Measurements from ENCODE around the gene PRRG2.
A peak's percentile ranks its signal among the peaks of the same experiment; 100 is the strongest.

Gene PRRG2

DNA sequence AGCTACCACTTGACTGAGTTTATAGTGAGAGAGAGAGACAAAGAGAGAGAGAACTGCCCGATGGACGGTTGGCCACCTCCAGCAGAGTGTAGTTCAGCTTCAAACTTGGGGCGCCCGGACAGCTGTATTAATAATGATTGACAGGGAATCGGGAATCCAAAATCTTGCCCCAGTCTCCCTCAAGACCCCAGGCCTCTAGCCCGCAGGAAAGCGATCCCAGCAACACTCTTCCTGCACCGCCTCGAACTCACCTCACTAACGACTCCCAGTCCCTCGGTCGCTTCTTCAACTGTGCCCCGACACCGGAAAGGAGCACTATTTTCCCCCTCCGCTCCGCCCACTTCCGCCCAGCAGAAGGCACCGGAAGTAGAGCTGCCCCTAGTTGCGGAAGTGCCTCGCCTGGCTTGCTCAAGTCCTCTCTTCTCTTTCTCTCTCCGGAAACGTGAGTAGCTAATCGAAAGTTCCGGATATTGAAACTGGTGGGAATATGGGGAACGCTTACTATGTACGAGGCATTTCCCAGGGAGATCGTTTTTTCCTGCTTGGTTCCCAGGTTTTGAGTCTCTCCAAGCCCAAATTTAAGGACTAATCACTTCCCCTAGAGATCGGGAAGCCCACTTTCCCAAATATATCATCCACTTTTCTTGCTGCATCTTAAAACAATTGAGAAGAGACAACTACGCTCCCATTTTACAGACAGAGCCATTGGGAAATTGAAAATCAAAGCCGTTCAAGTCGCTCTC, 681 bp upstream of the PRRG2 start, which contains the start of gene NOSIP (continued):
- TF ChIP-seq, protein P1, sequence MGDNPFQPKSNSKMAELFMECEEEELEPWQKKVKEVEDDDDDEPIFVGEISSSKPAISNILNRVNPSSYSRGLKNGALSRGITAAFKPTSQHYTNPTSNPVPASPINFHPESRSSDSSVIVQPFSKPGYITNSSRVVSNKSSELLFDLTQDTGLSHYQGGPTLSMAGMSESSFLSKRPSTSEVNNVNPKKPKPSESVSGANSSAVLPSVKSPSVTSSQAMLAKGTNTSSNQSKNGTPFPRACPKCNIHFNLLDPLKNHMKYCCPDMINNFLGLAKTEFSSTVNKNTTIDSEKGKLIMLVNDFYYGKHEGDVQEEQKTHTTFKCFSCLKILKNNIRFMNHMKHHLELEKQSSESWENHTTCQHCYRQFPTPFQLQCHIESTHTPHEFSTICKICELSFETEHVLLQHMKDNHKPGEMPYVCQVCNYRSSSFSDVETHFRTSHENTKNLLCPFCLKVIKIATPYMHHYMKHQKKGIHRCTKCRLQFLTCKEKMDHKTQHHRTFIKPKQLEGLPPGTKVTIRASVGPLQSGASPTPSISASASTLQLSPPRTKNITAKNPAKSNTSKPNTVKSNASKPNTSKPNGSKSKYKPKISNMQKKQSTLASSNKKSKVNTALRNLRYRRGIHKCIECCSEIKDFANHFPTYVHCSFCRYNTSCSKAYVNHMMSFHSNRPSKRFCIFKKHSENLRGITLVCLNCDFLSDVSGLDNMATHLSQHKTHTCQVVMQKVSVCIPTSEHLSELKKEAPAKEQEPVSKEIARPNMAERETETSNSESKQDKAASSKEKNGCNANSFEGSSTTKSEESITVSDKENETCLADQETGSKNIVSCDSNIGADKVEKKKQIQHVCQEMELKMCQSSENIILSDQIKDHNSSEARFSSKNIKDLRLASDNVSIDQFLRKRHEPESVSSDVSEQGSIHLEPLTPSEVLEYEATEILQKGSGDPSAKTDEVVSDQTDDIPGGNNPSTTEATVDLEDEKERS (tag by site-specific recombination; IDR thresholded peaks at IDR 0.05), result peak; percentile 54; the same call in 1 of the 2 replicates
- TF ChIP-seq ZBTB17 (tag by site-specific recombination; IDR thresholded peaks at IDR 0.05), result peak; percentile 93
- TF ChIP-seq ZNF596 (tag by site-specific recombination; IDR thresholded peaks at IDR 0.05), result no peak
- TF ChIP-seq GLI4 (tag by site-specific recombination; IDR thresholded peaks at IDR 0.05), result peak; percentile 61; the same call in 1 of the 2 replicates
- no peak; the same call in 1 of the 2 replicates for TF ChIP-seq REPIN1 (tag by site-specific recombination; IDR thresholded peaks at IDR 0.05; ENCODE audit: low read depth)
- TF ChIP-seq, protein P2, sequence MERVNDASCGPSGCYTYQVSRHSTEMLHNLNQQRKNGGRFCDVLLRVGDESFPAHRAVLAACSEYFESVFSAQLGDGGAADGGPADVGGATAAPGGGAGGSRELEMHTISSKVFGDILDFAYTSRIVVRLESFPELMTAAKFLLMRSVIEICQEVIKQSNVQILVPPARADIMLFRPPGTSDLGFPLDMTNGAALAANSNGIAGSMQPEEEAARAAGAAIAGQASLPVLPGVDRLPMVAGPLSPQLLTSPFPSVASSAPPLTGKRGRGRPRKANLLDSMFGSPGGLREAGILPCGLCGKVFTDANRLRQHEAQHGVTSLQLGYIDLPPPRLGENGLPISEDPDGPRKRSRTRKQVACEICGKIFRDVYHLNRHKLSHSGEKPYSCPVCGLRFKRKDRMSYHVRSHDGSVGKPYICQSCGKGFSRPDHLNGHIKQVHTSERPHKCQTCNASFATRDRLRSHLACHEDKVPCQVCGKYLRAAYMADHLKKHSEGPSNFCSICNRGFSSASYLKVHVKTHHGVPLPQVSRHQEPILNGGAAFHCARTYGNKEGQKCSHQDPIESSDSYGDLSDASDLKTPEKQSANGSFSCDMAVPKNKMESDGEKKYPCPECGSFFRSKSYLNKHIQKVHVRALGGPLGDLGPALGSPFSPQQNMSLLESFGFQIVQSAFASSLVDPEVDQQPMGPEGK (tag by site-specific recombination; IDR thresholded peaks at IDR 0.05), result peak; percentile 60; the same call in 1 of the 2 replicates
- TF ChIP-seq ZNF548 (tag by site-specific recombination; IDR thresholded peaks at IDR 0.05), result no peak
- peak; percentile 98 for TF ChIP-seq KLF16 (tag by site-specific recombination; IDR thresholded peaks at IDR 0.05)
- TF ChIP-seq, protein P3, sequence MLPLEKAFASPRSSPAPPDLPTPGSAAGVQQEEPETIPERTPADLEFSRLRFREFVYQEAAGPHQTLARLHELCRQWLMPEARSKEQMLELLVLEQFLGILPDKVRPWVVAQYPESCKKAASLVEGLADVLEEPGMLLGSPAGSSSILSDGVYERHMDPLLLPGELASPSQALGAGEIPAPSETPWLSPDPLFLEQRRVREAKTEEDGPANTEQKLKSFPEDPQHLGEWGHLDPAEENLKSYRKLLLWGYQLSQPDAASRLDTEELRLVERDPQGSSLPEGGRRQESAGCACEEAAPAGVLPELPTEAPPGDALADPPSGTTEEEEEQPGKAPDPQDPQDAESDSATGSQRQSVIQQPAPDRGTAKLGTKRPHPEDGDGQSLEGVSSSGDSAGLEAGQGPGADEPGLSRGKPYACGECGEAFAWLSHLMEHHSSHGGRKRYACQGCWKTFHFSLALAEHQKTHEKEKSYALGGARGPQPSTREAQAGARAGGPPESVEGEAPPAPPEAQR (tag by site-specific recombination; IDR thresholded peaks at IDR 0.05), result peak; percentile 88; the same call in 1 of the 2 replicates
- peak; percentile 93 for TF ChIP-seq ZBTB20 (tag by site-specific recombination; IDR thresholded peaks at IDR 0.05)
- TF ChIP-seq, protein P4, sequence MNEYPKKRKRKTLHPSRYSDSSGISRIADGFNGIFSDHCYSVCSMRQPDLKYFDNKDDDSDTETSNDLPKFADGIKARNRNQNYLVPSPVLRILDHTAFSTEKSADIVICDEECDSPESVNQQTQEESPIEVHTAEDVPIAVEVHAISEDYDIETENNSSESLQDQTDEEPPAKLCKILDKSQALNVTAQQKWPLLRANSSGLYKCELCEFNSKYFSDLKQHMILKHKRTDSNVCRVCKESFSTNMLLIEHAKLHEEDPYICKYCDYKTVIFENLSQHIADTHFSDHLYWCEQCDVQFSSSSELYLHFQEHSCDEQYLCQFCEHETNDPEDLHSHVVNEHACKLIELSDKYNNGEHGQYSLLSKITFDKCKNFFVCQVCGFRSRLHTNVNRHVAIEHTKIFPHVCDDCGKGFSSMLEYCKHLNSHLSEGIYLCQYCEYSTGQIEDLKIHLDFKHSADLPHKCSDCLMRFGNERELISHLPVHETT (tag by site-specific recombination; IDR thresholded peaks at IDR 0.05), result peak; percentile 97
- TF ChIP-seq, protein P5, sequence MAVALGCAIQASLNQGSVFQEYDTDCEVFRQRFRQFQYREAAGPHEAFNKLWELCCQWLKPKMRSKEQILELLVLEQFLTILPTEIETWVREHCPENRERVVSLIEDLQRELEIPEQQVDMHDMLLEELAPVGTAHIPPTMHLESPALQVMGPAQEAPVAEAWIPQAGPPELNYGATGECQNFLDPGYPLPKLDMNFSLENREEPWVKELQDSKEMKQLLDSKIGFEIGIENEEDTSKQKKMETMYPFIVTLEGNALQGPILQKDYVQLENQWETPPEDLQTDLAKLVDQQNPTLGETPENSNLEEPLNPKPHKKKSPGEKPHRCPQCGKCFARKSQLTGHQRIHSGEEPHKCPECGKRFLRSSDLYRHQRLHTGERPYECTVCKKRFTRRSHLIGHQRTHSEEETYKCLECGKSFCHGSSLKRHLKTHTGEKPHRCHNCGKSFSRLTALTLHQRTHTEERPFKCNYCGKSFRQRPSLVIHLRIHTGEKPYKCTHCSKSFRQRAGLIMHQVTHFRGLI (tag by site-specific recombination; IDR thresholded peaks at IDR 0.05), result peak; percentile 58; the same call in 1 of the 2 replicates
- TF ChIP-seq ZNF174 (tag by site-specific recombination; IDR thresholded peaks at IDR 0.05), result no peak
- 0 out of 2 replicates have a peak, but pooled peaks have one; percentile 67 for TF ChIP-seq ZFP37 (tag by site-specific recombination; IDR thresholded peaks at IDR 0.05)
- TF ChIP-seq, protein P6, sequence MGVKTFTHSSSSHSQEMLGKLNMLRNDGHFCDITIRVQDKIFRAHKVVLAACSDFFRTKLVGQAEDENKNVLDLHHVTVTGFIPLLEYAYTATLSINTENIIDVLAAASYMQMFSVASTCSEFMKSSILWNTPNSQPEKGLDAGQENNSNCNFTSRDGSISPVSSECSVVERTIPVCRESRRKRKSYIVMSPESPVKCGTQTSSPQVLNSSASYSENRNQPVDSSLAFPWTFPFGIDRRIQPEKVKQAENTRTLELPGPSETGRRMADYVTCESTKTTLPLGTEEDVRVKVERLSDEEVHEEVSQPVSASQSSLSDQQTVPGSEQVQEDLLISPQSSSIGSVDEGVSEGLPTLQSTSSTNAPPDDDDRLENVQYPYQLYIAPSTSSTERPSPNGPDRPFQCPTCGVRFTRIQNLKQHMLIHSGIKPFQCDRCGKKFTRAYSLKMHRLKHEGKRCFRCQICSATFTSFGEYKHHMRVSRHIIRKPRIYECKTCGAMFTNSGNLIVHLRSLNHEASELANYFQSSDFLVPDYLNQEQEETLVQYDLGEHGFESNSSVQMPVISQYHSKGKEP (tag by site-specific recombination; IDR thresholded peaks at IDR 0.05), result peak; percentile 73
- TF ChIP-seq ZNF792 (tag by site-specific recombination; IDR thresholded peaks at IDR 0.05), result no peak
- TF ChIP-seq, protein P7, sequence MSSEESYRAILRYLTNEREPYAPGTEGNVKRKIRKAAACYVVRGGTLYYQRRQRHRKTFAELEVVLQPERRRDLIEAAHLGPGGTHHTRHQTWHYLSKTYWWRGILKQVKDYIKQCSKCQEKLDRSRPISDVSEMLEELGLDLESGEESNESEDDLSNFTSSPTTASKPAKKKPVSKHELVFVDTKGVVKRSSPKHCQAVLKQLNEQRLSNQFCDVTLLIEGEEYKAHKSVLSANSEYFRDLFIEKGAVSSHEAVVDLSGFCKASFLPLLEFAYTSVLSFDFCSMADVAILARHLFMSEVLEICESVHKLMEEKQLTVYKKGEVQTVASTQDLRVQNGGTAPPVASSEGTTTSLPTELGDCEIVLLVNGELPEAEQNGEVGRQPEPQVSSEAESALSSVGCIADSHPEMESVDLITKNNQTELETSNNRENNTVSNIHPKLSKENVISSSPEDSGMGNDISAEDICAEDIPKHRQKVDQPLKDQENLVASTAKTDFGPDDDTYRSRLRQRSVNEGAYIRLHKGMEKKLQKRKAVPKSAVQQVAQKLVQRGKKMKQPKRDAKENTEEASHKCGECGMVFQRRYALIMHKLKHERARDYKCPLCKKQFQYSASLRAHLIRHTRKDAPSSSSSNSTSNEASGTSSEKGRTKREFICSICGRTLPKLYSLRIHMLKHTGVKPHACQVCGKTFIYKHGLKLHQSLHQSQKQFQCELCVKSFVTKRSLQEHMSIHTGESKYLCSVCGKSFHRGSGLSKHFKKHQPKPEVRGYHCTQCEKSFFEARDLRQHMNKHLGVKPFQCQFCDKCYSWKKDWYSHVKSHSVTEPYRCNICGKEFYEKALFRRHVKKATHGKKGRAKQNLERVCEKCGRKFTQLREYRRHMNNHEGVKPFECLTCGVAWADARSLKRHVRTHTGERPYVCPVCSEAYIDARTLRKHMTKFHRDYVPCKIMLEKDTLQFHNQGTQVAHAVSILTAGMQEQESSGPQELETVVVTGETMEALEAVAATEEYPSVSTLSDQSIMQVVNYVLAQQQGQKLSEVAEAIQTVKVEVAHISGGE (tag by site-specific recombination; conservative IDR thresholded peaks at IDR 0.05; ENCODE audit: low read depth), result peak; percentile 100
- TF ChIP-seq ZNF350 (tag by site-specific recombination; IDR thresholded peaks at IDR 0.05), result no peak
- peak; percentile 87 for TF ChIP-seq ZNF76 (tag by site-specific recombination; IDR thresholded peaks at IDR 0.05; ENCODE audit: borderline replicate concordance, low read depth)
- TF ChIP-seq KLF9 (tag by site-specific recombination; IDR thresholded peaks at IDR 0.05; ENCODE audit: low read depth), result peak; percentile 83
- no peak for TF ChIP-seq ZFP41 (tag by site-specific recombination; IDR thresholded peaks at IDR 0.05; ENCODE audit: borderline replicate concordance)
- TF ChIP-seq ZSCAN16 (tag by site-specific recombination; IDR thresholded peaks at IDR 0.05), result no peak
- TF ChIP-seq ZNF660 (tag by site-specific recombination; IDR thresholded peaks at IDR 0.05), result peak; percentile 99
- peak; percentile 29; the same call in 1 of the 2 replicates for TF ChIP-seq ZNF366 (tag by site-specific recombination; conservative IDR thresholded peaks at IDR 0.05)

All from HEK293 (cell line).